Stimulated activated CD4-positive, alpha-beta T cell treated with anti-CD3 and anti-CD28 coated beads, TNF-alpha, amount 100 ng/mL, for 24 hours (primary cell): Measurements from ENCODE around the gene SSRP1.
"Not testable (repeated sequence)": the region's sequence is repeated elsewhere in the genome, so short reads cannot be mapped to it uniquely, and the experiment has no call there.

ENCODE experiments used
- DNase-seq, 3 experiments: peaks; one replicate each; pipeline ENCODE4 v3.0.0-alpha.2; 2020; ENCODE audit warnings: low read depth in 3 of 3

Gene SSRP1

GRCh38 chr11:57335343-57336110 lies at the start of gene SSRP1:
Gene SSRP1 (minus strand): TSS chr11:57335892. CDS start chr11:57335121, 771 bp downstream.
- DNase-seq: peak; percentile 73 to 88 (median 76)

- no peak for DNase-seq
These were observed 45.3 kb upstream of the SSRP1 start, which contains the start of gene PRG3 for GRCh38 chr11:57380975-57381374. Gene PRG3 (minus strand): TSS chr11:57381150. CDS start chr11:57380708, 442 bp downstream.

- no peak for DNase-seq
These were observed 44.0 kb upstream of the SSRP1 start for GRCh38 chr11:57379732-57380131.

- no peak for DNase-seq
These were observed 42.5 kb upstream of the SSRP1 start for GRCh38 chr11:57378186-57378585.

- no peak for DNase-seq
These were observed 41.4 kb upstream of the SSRP1 start for GRCh38 chr11:57377107-57377506.

GRCh38 chr11:57376095-57377090 lies 40.7 kb upstream of the SSRP1 start:
- no peak for DNase-seq

GRCh38 chr11:57375490-57375889 lies 39.8 kb upstream of the SSRP1 start:
- DNase-seq: no peak

GRCh38 chr11:57374966-57375365 lies 39.3 kb upstream of the SSRP1 start:
- no peak for DNase-seq

- DNase-seq: no peak
These were observed 37.5 kb upstream of the SSRP1 start for GRCh38 chr11:57373146-57373545.

- DNase-seq: no peak
These were observed 35.2 kb upstream of the SSRP1 start for GRCh38 chr11:57370941-57371340.

- DNase-seq: no peak
These were observed 34.6 kb upstream of the SSRP1 start for GRCh38 chr11:57370251-57370650.

- DNase-seq: no peak
These were observed 33.1 kb upstream of the SSRP1 start for GRCh38 chr11:57368845-57369232.

- DNase-seq: no peak
These were observed 32.6 kb upstream of the SSRP1 start for GRCh38 chr11:57368106-57368844.

- no peak for DNase-seq
These were observed 29.4 kb upstream of the SSRP1 start for GRCh38 chr11:57364851-57365660.

GRCh38 chr11:57363131-57364080 lies 27.7 kb upstream of the SSRP1 start:
- no peak for DNase-seq

GRCh38 chr11:57361926-57362325 lies 26.2 kb upstream of the SSRP1 start:
- DNase-seq: no peak

- DNase-seq: not testable (repeated sequence)
These were observed 25.7 kb upstream of the SSRP1 start for GRCh38 chr11:57361420-57361819.

- no peak for DNase-seq
These were observed 25.3 kb upstream of the SSRP1 start for GRCh38 chr11:57360991-57361390.

GRCh38 chr11:57359896-57360690 lies 24.4 kb upstream of the SSRP1 start:
- no peak for DNase-seq
